Kidney (tissue), 14 donors: ENCODE data around the gene CYRIA. TPM values are rescaled to one million over a fixed set of nuclear protein-coding genes. Genes with fewer than 3 reads are reported as not detected.

Experiments
- DNase-seq, 5 donors: peaks; one replicate each; pipeline ENCODE4 v3.0.0-alpha.2; 2013 to 2020
- FAIRE-seq: peaks from 2 replicates; lab custom pipeline; 2012; peaks lifted over from hg19 to GRCh38; lab: Jason Lieb, UNC
- H3K27ac ChIP-seq, 2 donors: one replicate each; pipeline ENCODE4 v1.7.0; 2013; ENCODE audit warnings: low read depth in 2 of 2, low read length in 2 of 2, inconsistent platforms in 1 of 2
- H3K27me3 ChIP-seq: one replicate; pipeline ENCODE4 v1.7.1; 2013; ENCODE audit warnings: low read length, inconsistent platforms; ENCODE audit not compliant: control insufficient read depth, insufficient read depth
- H3K36me3 ChIP-seq, 3 donors: one replicate each; pipeline versions ENCODE4 v1.7.0 to v1.7.1; 2013; ENCODE audit warnings: low read length in 3 of 3, control low read depth in 1 of 3, inconsistent platforms in 1 of 3; ENCODE audit not compliant: insufficient read depth in 3 of 3, control insufficient read depth in 2 of 3
- H3K4me1 ChIP-seq, 3 donors: one replicate each; pipeline versions ENCODE4 v1.7.0 to v1.7.1; 2013; ENCODE audit warnings: low read length in 3 of 3, inconsistent platforms in 1 of 3, low read depth in 1 of 3; ENCODE audit not compliant: control insufficient read depth in 2 of 3, insufficient read depth in 2 of 3
- H3K4me3 ChIP-seq, 3 donors: one replicate each; pipeline versions ENCODE4 v1.7.0 to v1.8.1; 2013; ENCODE audit warnings: low read length in 3 of 3, control low read depth in 1 of 3, inconsistent platforms in 1 of 3
- H3K9ac ChIP-seq, 3 donors: one replicate each; pipeline versions ENCODE4 v1.7.0 to v1.7.1; 2013; ENCODE audit warnings: low read length in 3 of 3, control low read depth in 1 of 3, inconsistent platforms in 1 of 3
- H3K9me3 ChIP-seq, 3 donors: one replicate each; pipeline versions ENCODE4 v1.7.0 to v1.7.1; 2013; ENCODE audit warnings: low read length in 3 of 3, control low read depth in 1 of 3, inconsistent platforms in 1 of 3; ENCODE audit not compliant: control insufficient read depth in 2 of 3, insufficient read depth in 1 of 3
- CTCF ChIP-seq: IDR thresholded peaks from 3 replicates; pipeline ENCODE4 v1.5.1; 2012; ENCODE audit warnings: mild to moderate bottlenecking, moderate library complexity, borderline replicate concordance; ENCODE audit not compliant: insufficient read depth; ENCODE audit errors: extremely low read depth
- intact Hi-C: fragments of 100-400 bp; cut with DNase I; formaldehyde crosslinking; loops from one replicate; pipeline ENCODE4 v1.11.1; 2022
- polyA plus RNA-seq: library from polyadenylated mRNA; stranded (reverse); fragments of 350-450 nt; fragmentation: Illumina TruSeq; extraction: RNeasy Lipid Tissue Mini Kit (QIAGEN cat#74804); gene quantifications from one replicate; pipeline ENCODE4 v1.2.3, GENCODE V29; 2014; ENCODE audit warnings: low read depth, low replicate concordance; ENCODE audit not compliant: insufficient read depth
- total RNA-seq: library from RNA; stranded (reverse); fragmentation: NEBNext Ultra II Directional; extraction: Animal tissue kit (Norgen Biotek cat#: 25700); gene quantifications from one replicate; pipeline ENCODE4 v1.2.1, GENCODE V29; 2021
- donor health status: control.
- donor health status: control.
- donor health status: control.
- donor health status: control.
- donor health status: control.
- donor health status: DM: yes; HTN: yes; CAD: no.
- donor health status: Normal renal cell carcinoma (clear cell type).

CYRIA gene
- total and polyA plus RNA-seq, 2 donors from 2014 or later = 1.0 to 11.8 TPM

- intact Hi-C loops = no loop called here
Observed at GRCh38 chr2:16620590-16620989, 45.0 kb downstream of the CYRIA start.

GRCh38 chr2:16619576-16620245 is 45.9 kb downstream of the CYRIA start:
- TF ChIP-seq CTCF = no peak
- no peaks in the 10 kb centered on the region for H3K9me3 ChIP-seq
- intact Hi-C loops = loop anchor here (5.0 kb wide), 1 partner anchor 138 kb away; no protein-coding TSS in a partner anchor
- H3K27ac ChIP-seq = no peak overlapping the region
- H3K27me3 ChIP-seq = no peaks in the 10 kb centered on the region
- DNase-seq (no peak), FAIRE-seq (no peak)
- H3K4me3 ChIP-seq = no peak overlapping the region
- peaks cover 0 to 4% (median 0%) of the 10 kb centered on the region in 3 donors for H3K4me1 ChIP-seq
- no peak overlapping the region for H3K9ac ChIP-seq
- no peaks in the 10 kb centered on the region for H3K36me3 ChIP-seq

More at GRCh38 chr2:16620590-16620989, 45.0 kb downstream of the CYRIA start:
- DNase-seq = no peak
- Histone ChIP-seq H3K27ac (no peak overlapping the region), H3K4me1 (peaks cover 0 to 8% (median 0%) of the 10 kb centered on the region in 3 donors), H3K9ac (no peak overlapping the region), H3K9me3 (no peaks in the 10 kb centered on the region), H3K4me3 (no peak overlapping the region), H3K27me3 (no peaks in the 10 kb centered on the region), H3K36me3 (no peaks in the 10 kb centered on the region)
- no peak for TF ChIP-seq CTCF
- FAIRE-seq = no peak

GRCh38 chr2:16617282-16618266 is 48.1 kb downstream of the CYRIA start:
- Histone ChIP-seq H3K36me3 (no peaks in the 10 kb centered on the region), H3K4me1 (no peaks in the 10 kb centered on the region), H3K27ac (no peak overlapping the region), H3K9ac (no peak overlapping the region), H3K27me3 (no peaks in the 10 kb centered on the region), H3K4me3 (no peak overlapping the region), H3K9me3 (no peaks in the 10 kb centered on the region)
- FAIRE-seq (no peak), DNase-seq (peak in 3 of 5 donors; percentile 38 to 51 (median 44))
- peak; percentile 30 for TF ChIP-seq CTCF
- intact Hi-C loops = loop anchor here (5.0 kb wide), 1 partner anchor 140 kb away; no protein-coding TSS in a partner anchor
